ENCODE measurements around the gene JPH3. TPM values are rescaled to one million over a fixed set of nuclear protein-coding genes. Genes with fewer than 3 reads are reported as not detected.

Gene JPH3
- polyA plus RNA-seq, 2 of the 4 experiments (the other 2 are of a cell fraction): 0.36 to 1.6 TPM

DNA sequence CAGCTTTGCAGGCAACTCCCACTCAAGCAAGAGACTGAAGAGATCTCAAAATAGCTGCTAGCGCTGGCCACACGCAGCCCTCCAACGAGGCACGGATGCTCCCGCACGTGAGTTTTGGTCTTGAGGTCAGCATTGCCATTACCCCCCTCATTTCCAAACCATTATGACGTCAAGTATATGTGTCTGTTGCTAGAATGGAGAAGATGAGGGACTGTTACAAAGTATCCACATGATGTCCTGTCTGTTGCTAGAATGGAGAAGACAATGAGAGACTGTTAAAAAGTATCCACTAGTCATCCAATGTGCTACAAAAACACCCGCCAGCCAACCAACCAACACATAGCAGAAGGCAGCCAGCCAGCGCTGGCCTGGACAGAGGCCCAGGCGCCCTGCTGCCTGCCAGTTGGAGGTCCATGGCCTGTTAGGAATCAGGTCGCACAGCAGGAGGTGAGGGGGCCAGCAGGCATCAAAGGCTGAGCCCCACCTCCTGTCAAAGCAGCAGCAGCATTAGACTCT is 138.7 kb downstream of the JPH3 start:
- 90% methylated on average over 11 of the region's 11 CpGs for WGBS (ENCODE audit: missing lambda C conversion rate)
- DNase-seq (ENCODE audit: low read depth in 1 of 2, low spot score in 1 of 2): no peak
- ATAC-seq: no peak
- ChIA-PET POLR2A (no interaction called here), CTCF (no interaction called here)
- Histone ChIP-seq H3K4me1 (no peaks in the 10 kb centered on the region), H3K4me2 (no peak overlapping the region), H3K4me3 (no peak overlapping the region), H3K9me3 (no peaks in the 10 kb centered on the region), H3K27ac (no peak overlapping the region)
- TF ChIP-seq ZNF302 (CRISPR knock-in tag; IDR thresholded peaks at IDR 0.05) (no peak), BHLHE40 (IDR thresholded peaks at IDR 0.05; ENCODE audit: low read depth, low read length) (no peak), CBX2 (IDR thresholded peaks at IDR 0.05; ENCODE audit: borderline replicate concordance, low read depth) (no peak), RAD21 (conservative IDR thresholded peaks at IDR 0.05 in 1 of 2, IDR thresholded peaks at IDR 0.05 in 1 of 2) (no peak), FOXS1 (CRISPR knock-in tag; IDR thresholded peaks at IDR 0.05) (no peak), MAZ (IDR thresholded peaks at IDR 0.05; ENCODE audit: borderline replicate concordance, low read depth, low read length) (no peak), HOXB13 (CRISPR knock-in tag; IDR thresholded peaks at IDR 0.05; ENCODE audit: low read depth) (no peak), MAFK (IDR thresholded peaks at IDR 0.05; ENCODE audit: partially characterized antibody) (no peak), RCOR1 (IDR thresholded peaks at IDR 0.05; ENCODE audit: low read depth, low read length) (no peak), JUNB (IDR thresholded peaks at IDR 0.05) (no peak), NFE2L2 (conservative IDR thresholded peaks at IDR 0.05; ENCODE audit: low read length) (no peak)
- TF ChIP-seq, protein P1, sequence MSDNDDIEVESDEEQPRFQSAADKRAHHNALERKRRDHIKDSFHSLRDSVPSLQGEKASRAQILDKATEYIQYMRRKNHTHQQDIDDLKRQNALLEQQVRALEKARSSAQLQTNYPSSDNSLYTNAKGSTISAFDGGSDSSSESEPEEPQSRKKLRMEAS (IDR thresholded peaks at IDR 0.05): no peak
- TF ChIP-seq, protein P2, sequence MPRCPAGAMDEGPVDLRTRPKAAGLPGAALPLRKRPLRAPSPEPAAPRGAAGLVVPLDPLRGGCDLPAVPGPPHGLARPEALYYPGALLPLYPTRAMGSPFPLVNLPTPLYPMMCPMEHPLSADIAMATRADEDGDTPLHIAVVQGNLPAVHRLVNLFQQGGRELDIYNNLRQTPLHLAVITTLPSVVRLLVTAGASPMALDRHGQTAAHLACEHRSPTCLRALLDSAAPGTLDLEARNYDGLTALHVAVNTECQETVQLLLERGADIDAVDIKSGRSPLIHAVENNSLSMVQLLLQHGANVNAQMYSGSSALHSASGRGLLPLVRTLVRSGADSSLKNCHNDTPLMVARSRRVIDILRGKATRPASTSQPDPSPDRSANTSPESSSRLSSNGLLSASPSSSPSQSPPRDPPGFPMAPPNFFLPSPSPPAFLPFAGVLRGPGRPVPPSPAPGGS (IDR thresholded peaks at IDR 0.05): no peak
- TF ChIP-seq, protein P3, sequence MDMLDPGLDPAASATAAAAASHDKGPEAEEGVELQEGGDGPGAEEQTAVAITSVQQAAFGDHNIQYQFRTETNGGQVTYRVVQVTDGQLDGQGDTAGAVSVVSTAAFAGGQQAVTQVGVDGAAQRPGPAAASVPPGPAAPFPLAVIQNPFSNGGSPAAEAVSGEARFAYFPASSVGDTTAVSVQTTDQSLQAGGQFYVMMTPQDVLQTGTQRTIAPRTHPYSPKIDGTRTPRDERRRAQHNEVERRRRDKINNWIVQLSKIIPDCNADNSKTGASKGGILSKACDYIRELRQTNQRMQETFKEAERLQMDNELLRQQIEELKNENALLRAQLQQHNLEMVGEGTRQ (IDR thresholded peaks at IDR 0.05): no peak
- FAIRE-seq: no peak

DNA sequence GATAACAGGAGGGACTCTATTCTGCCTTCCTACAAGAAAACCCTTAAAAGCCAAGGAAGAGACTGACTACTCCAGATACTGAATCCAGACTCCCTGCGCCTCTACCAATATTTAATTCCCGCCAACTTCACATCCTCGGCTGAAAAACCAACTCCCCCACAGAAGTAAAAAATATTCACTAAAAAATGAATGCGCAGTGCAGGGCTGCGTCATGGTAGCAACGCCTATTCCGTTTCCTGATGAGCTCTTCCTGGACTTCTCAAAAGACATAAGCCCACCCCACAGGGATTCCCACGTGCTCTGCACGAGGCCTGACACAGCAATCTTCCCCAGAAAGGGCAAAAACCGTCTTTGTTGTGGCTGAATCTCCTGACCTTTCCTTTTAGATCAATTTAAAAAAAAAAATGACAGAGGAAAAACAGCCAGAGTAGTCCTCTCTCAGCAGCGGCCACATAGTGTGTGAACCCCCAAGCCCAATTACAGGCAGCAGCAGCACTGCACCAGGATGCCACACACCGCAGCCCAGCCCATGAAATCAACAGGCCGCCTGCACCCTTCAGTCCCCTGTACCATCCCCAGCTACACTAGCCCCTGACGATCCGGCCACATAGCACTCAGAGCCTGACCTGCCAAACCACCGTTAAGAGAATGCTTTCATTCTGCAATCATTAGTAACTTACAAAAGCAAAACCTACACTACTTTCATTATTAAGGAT is 139.6 kb downstream of the JPH3 start:
- POLR2A ChIA-PET: no interaction called here
- DNase-seq (ENCODE audit: low read depth in 1 of 2, low spot score in 1 of 2) (no peak), FAIRE-seq (no peak), ATAC-seq (no peak)
- Histone ChIP-seq H3K4me3 (no peak overlapping the region), H3K4me2 (no peak overlapping the region), H3K9me3 (no peaks in the 10 kb centered on the region), H3K4me1 (no peaks in the 10 kb centered on the region), H3K27ac (no peak overlapping the region)
- WGBS (ENCODE audit: missing lambda C conversion rate): 94% methylated on average over 16 of the region's 16 CpGs
- TF ChIP-seq ZSCAN20 (CRISPR knock-in tag; IDR thresholded peaks at IDR 0.05): no peak
- TF ChIP-seq RFX5 (IDR thresholded peaks at IDR 0.05): no peak
- no peak for TF ChIP-seq TFCP2L1 (CRISPR knock-in tag; IDR thresholded peaks at IDR 0.05)
- TF ChIP-seq, protein P1 (IDR thresholded peaks at IDR 0.05): no peak
- TF ChIP-seq, protein P3 (IDR thresholded peaks at IDR 0.05): no peak
- no peak for TF ChIP-seq FOSL2 (IDR thresholded peaks at IDR 0.05)
- no peak for TF ChIP-seq FOSL2 (CRISPR knock-in tag; IDR thresholded peaks at IDR 0.05)
- no peak for TF ChIP-seq NFE2L2 (conservative IDR thresholded peaks at IDR 0.05; ENCODE audit: low read length)
- no peak for TF ChIP-seq CHD4 (IDR thresholded peaks at IDR 0.05; ENCODE audit: borderline replicate concordance)
- no peak for TF ChIP-seq EP300 (IDR thresholded peaks at IDR 0.05)
- no peak for TF ChIP-seq ZFP36 (IDR thresholded peaks at IDR 0.05; ENCODE audit: borderline replicate concordance, partially characterized antibody)
- TF ChIP-seq, protein P4, sequence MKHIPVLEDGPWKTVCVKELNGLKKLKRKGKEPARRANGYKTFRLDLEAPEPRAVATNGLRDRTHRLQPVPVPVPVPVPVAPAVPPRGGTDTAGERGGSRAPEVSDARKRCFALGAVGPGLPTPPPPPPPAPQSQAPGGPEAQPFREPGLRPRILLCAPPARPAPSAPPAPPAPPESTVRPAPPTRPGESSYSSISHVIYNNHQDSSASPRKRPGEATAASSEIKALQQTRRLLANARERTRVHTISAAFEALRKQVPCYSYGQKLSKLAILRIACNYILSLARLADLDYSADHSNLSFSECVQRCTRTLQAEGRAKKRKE (CRISPR knock-in tag; IDR thresholded peaks at IDR 0.05; ENCODE audit: low read depth): no peak
- TF ChIP-seq JUNB (IDR thresholded peaks at IDR 0.05): no peak
- TF ChIP-seq, protein P5, sequence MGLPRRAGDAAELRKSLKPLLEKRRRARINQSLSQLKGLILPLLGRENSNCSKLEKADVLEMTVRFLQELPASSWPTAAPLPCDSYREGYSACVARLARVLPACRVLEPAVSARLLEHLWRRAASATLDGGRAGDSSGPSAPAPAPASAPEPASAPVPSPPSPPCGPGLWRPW (IDR thresholded peaks at IDR 0.05): no peak
- TF ChIP-seq MAZ (IDR thresholded peaks at IDR 0.05; ENCODE audit: borderline replicate concordance, low read depth, low read length): no peak
- TF ChIP-seq JUN (IDR thresholded peaks at IDR 0.05): no peak
- TF ChIP-seq POLR2AphosphoS2 (conservative IDR thresholded peaks at IDR 0.05; ENCODE audit: low read length): no peak
- no peak for TF ChIP-seq SMC3 (IDR thresholded peaks at IDR 0.05)
- no peak for TF ChIP-seq HOXB5 (CRISPR knock-in tag; IDR thresholded peaks at IDR 0.05)
- TF ChIP-seq CBX2 (IDR thresholded peaks at IDR 0.05; ENCODE audit: borderline replicate concordance, low read depth): no peak
- no peak for TF ChIP-seq PHF8 (IDR thresholded peaks at IDR 0.05; ENCODE audit: borderline replicate concordance, low read depth)
- CTCF ChIA-PET: no interaction called here
